HFF-Myc (cell line): ENCODE data around the gene RTKN.

Experiments
- DNase-seq: peaks from one replicate; pipeline ENCODE4 v3.0.0-alpha.2; 2011; ENCODE audit warnings: low read depth; ENCODE audit errors: extremely low read depth
- H3K4me3 ChIP-seq: replicated peaks from 2 replicates; pipeline ENCODE4 v1.5.1; 2011; ENCODE audit warnings: low read depth, mild to moderate bottlenecking, control low read depth, low read length
- TF ChIP-seq, protein P1 (sequence below): IDR thresholded peaks from 2 replicates; pipeline ENCODE4 v1.5.1; 2012; ENCODE audit warnings: mild to moderate bottlenecking, low read depth, low read length, control low read depth; ENCODE audit errors: missing control alignments

RTKN gene

DNA sequence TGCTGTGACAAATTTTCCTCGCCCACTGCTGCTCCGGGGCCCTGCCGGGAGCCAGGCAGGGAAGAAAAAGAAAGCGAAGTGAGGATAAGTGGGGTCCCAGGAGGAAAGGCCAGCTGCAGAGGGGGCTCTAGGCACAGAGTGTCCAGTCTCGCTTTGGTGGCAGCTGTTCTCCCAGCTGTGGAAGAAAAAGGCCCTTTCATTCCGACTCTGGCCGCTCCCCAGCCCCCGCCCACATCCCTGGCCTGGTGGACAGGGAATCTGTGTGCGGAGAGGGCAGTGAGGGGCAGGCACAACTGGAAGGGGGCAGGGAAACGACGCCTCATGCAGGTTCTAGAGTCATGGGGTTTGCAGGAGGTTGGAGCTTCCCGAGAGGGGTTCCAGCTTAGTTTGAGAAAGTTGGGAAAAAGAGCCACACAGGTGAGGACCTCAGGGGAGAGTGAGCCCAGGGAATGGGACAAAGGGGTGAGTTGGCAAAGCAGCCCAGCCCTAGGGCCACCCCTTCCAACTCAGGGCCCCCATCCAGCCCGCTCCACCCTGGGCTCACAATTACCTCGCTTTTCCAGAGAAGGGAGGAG is 1.8 kb downstream of the RTKN start:
- TF ChIP-seq, protein P1, sequence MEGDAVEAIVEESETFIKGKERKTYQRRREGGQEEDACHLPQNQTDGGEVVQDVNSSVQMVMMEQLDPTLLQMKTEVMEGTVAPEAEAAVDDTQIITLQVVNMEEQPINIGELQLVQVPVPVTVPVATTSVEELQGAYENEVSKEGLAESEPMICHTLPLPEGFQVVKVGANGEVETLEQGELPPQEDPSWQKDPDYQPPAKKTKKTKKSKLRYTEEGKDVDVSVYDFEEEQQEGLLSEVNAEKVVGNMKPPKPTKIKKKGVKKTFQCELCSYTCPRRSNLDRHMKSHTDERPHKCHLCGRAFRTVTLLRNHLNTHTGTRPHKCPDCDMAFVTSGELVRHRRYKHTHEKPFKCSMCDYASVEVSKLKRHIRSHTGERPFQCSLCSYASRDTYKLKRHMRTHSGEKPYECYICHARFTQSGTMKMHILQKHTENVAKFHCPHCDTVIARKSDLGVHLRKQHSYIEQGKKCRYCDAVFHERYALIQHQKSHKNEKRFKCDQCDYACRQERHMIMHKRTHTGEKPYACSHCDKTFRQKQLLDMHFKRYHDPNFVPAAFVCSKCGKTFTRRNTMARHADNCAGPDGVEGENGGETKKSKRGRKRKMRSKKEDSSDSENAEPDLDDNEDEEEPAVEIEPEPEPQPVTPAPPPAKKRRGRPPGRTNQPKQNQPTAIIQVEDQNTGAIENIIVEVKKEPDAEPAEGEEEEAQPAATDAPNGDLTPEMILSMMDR, result no peak
- no peak for DNase-seq
- peak overlapping the region; percentile 59 for H3K4me3 ChIP-seq

DNA sequence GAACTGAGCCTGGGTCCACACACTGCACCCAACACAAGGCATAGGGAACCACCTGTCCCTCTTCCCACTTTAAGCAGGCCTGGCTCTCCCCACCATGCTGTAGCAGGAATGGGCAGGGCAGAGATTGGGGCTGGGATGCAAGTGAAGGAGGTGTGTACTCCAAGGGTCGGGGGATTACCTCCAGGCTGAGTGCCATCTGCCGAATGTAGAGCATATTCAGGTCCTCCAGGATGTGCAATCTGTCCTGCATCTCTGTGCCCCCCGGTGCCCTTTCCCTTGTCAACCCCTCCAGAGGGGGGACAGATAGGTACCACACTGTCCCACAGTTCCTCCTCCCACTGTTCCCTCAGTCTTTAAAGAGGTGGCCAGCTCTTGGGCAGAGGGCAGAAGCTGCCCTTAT is 2.4 kb downstream of the RTKN start:
- DNase-seq, result no peak
- H3K4me3 ChIP-seq, result peak overlapping the region; percentile 59
- TF ChIP-seq, protein P1, result no peak

DNA sequence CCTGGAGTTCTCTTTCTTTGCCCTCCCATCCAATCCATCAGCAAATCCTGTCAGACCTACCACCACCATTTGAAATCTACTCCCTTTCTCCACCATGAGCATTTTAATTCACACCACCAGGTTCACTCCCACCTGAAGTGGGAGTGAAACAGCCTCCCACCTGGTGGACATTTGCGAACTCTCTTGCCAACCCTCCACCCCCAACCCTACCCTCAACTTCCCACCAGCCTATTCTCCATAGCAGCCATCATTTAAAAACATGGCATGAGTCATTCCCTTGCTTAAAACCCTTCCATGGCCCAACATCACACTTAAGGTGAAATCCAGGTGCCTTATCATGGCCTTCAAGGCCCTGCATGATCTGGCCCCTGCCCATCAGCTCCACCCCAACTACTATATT is 3.5 kb downstream of the RTKN start:
- TF ChIP-seq, protein P1, result no peak
- DNase-seq, result no peak
- H3K4me3 ChIP-seq, result no peak overlapping the region

DNA sequence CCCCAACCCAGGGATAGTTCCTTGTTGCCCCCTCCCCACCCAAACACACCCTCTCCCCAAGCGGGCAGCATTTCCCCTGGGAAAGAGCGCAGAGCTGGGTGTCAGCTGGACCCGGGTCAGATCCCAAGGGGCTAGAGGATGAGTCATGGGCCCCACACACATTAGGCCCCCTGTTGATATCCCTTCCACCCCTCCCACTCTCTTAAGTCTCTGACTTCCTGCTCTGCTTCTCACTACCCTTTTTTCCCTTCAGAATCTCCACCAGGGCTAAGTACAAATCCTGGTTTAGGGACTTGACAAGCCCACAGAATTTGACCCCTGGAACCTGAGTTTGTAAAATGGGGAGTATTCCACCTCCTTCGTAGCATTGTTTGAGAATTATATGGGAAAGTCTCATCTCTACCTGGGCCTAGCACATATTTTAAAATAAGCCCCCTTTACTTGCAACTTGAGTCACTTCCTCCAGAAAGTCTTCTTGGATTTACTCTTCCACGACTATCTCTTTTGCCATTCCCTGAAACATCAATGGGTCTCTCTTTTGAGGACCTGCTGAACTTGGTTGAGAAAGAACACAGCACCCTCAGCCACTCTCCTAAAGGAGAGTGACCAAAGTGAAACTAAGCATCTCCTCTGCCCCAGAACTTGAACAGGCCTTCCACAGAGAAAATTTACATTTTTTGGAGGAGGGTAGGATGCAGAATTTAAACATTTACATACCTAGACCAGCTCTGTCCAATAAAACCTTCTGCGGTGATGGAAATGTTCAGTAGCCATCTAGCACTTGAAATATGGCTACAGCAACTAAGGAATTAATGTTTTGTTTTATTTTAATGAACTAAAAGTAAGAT is 4.7 kb downstream of the RTKN start:
- DNase-seq, result no peak
- TF ChIP-seq, protein P1, result no peak
- H3K4me3 ChIP-seq, result no peak overlapping the region

DNA sequence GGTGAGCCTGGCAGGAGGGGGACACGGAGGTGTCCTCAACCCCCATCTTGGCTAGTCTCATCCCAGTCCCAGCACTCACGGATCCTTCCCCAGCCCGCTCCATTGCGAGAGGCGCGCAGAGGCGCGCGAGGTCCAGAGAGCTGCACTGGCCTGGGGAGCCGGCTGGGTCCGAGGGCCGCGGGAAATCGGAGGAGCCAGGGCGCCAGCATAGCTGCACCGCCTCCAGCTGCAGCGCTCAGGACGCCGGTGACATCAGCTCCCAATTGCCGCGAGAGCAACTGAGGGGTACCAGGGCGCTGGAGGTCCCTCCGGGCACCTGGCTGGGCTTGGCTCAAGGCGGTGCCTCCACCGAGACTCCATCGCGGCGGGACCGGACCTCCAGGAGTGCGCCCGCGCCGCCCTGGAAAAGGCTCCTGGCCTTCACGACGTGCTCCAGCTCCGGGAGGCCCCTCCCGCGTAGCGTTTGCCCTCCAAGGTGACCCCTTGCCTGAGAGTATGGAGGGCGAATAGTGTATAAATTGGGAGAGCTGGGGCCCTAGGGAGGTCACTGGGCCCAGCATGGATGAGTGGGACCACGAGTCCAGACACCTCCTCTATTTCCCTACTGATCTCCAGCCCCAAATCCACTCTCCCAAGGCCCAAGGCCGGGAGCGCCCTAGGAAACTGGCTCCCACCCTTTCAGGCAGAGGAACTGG is 5.5 kb downstream of the RTKN start:
- DNase-seq, result no peak
- TF ChIP-seq, protein P1, result no peak
- H3K4me3 ChIP-seq, result no peak overlapping the region

DNA sequence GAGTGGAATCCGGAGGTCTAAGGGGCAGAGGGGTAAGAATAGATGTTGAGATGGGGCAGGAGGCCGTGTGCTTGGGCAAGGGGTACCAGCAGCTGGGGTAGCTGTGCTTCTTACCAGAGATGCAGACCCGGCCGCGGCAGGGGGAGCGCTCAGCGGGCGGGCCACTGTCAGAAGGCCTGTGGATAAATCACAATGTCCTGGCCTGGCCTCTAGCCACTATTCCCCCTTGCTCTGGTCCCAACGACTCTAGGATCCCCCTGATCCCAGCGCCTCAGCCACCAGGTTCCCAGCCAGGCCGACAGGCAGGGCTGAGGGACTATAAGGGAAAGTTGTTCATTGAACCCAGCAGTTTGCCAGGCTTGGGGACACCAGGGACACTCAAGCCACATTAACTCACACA is 11.2 kb downstream of the RTKN start:
- no peak overlapping the region for H3K4me3 ChIP-seq
- no peak for DNase-seq
- TF ChIP-seq, protein P1, result no peak
